OCI-LY7 (cell line): ENCODE data around the gene WASHC4. TPM values are rescaled to one million over a fixed set of nuclear protein-coding genes. Genes with fewer than 3 reads are reported as not detected.

ENCODE experiments used
- BruUV-seq: library from RNA; stranded (reverse); fragments of 400-500 nt; replicated peaks from 2 replicates; lab custom pipeline; 2021; lab: Mats Ljungman, UMichigan
- CTCF ChIA-PET: fragments of 300-600 bp; sonication (Branson Sonifier 250); formaldehyde crosslinking; loops from one replicate; lab custom pipeline; 2022; ENCODE audit warnings: antibody characterized with exemption; ENCODE audit not compliant: unreplicated experiment; lab: Charles Lee
- POLR2A ChIA-PET: fragments of 300-600 bp; sonication (Branson Sonifier 250); formaldehyde crosslinking; loops from one replicate; lab custom pipeline; 2022; ENCODE audit warnings: antibody characterized with exemption; lab: Charles Lee
- DNase-seq: peaks from one replicate; pipeline ENCODE4 v3.0.0-alpha.2; 2015; ENCODE audit warnings: low spot score
- H2AFZ ChIP-seq: fragments of 200-600 bp; sonication (generic), shearing (Covaris generic); 2 replicates; pipeline ENCODE4 v1.6.1; 2014; ENCODE audit warnings: mild to moderate bottlenecking, antibody characterized with exemption, low read length, moderate library complexity
- H3K27ac ChIP-seq: fragments of 200-600 bp; sonication (generic); 2 replicates; pipeline ENCODE4 v1.5.1; 2014; ENCODE audit warnings: mixed run types, low read depth, mild to moderate bottlenecking, moderate library complexity, low read length, inconsistent platforms; ENCODE audit not compliant: poor library complexity, severe bottlenecking
- H3K36me3 ChIP-seq: fragments of 200-600 bp; sonication (generic); 2 replicates; pipeline ENCODE4 v1.6.1; 2014; ENCODE audit warnings: mild to moderate bottlenecking, antibody characterized with exemption, low read length, moderate library complexity, mixed read lengths; ENCODE audit not compliant: insufficient read depth
- H3K4me1 ChIP-seq: fragments of 200-600 bp; sonication (generic); 2 replicates; pipeline ENCODE4 v1.5.1; 2014; ENCODE audit warnings: mild to moderate bottlenecking, low read length; ENCODE audit not compliant: insufficient read depth, poor library complexity, severe bottlenecking
- H3K4me2 ChIP-seq: fragments of 200-600 bp; sonication (generic); 2 replicates; pipeline ENCODE4 v1.6.1; 2014; ENCODE audit warnings: mild to moderate bottlenecking, low read length
- H3K4me3 ChIP-seq: fragments of 200-600 bp; sonication (generic); 2 replicates; pipeline ENCODE4 v1.5.1; 2014; ENCODE audit warnings: mild to moderate bottlenecking, low read depth, low read length; ENCODE audit not compliant: poor library complexity, severe bottlenecking
- H3K79me2 ChIP-seq: fragments of 200-600 bp; sonication (generic); 2 replicates; pipeline ENCODE4 v1.6.1; 2016; ENCODE audit warnings: low read depth, mild to moderate bottlenecking, low read length, moderate library complexity, mixed read lengths; ENCODE audit not compliant: insufficient read depth
- H3K9me2 ChIP-seq: fragments of 200-600 bp; sonication (generic); 2 replicates; pipeline ENCODE4 v1.6.1; 2016; ENCODE audit warnings: mild to moderate bottlenecking, low read length, mixed read lengths; ENCODE audit not compliant: insufficient read depth
- H3K9me3 ChIP-seq: fragments of 200-600 bp; sonication (generic); 2 replicates; pipeline ENCODE4 v1.6.1; 2014; ENCODE audit warnings: mild to moderate bottlenecking, mixed run types, low read length, mixed read lengths
- H4K20me1 ChIP-seq: fragments of 200-600 bp; sonication (generic); 2 replicates; pipeline ENCODE4 v1.6.1; 2014; ENCODE audit warnings: mild to moderate bottlenecking, antibody characterized with exemption, low read length, moderate library complexity, mixed read lengths; ENCODE audit not compliant: insufficient read depth
- CTCF ChIP-seq: fragments of 200-600 bp; sonication (generic); conservative IDR thresholded peaks from 2 replicates; pipeline ENCODE4 v1.5.1; 2014; ENCODE audit warnings: mild to moderate bottlenecking, antibody characterized with exemption, low read length, moderate library complexity, mixed read lengths
- EZH2phosphoT487 ChIP-seq: fragments of 200-600 bp; sonication (generic); IDR thresholded peaks from 2 replicates; pipeline ENCODE4 v1.6.1; 2018; ENCODE audit warnings: low read depth, borderline replicate concordance, mild to moderate bottlenecking, mixed run types, antibody characterized with exemption, low read length, moderate library complexity, mixed read lengths
- intact Hi-C: fragments of 100-400 bp; cut with micrococcal nuclease; formaldehyde crosslinking; loops from one replicate; pipeline ENCODE4 v1.10.0; 2022; ENCODE audit not compliant: unreplicated experiment
- total RNA-seq, 2 experiments: library from RNA; depleted of rRNA in 1 of 2; stranded (reverse); fragments of >200 nt in 1 of 2; shearing (Covaris generic) in 1 of 2; gene quantifications; 2 replicates each; pipeline ENCODE4 v1.2.3, GENCODE V29; 2014 to 2022

WASHC4 gene
- total RNA-seq, 2 experiments from 2014 or later, result 54.8 to 71.8 TPM

- Histone ChIP-seq H4K20me1 (no peaks in the 10 kb centered on the region), H3K79me2 (no peaks in the 10 kb centered on the region), H3K9me2 (no peaks in the 10 kb centered on the region), H3K4me3 (no peak overlapping the region), H2AFZ (no peak overlapping the region), H3K27ac (no peak overlapping the region), H3K4me2 (no peak overlapping the region), H3K4me1 (peaks cover 4% of the 10 kb centered on the region), H3K36me3 (no peaks in the 10 kb centered on the region), H3K9me3 (no peaks in the 10 kb centered on the region)
- intact Hi-C loops, result no loop called here
- no peak for DNase-seq
- ChIA-PET POLR2A (interaction anchor here (0.6 kb wide), 1 partner anchor 758 kb away, joined by 3 read pairs; no protein-coding TSS in a partner anchor), CTCF (no interaction called here)
- BruUV-seq, result no TSS peak
- no peak for TF ChIP-seq EZH2phosphoT487
- TF ChIP-seq CTCF, result no peak
Measured at GRCh38 chr12:105083031-105083430, 24.5 kb upstream of the WASHC4 start.

GRCh38 chr12:105083551-105084105 lies 23.9 kb upstream of the WASHC4 start:
- Histone ChIP-seq H4K20me1 (no peaks in the 10 kb centered on the region), H3K4me1 (peaks cover 4% of the 10 kb centered on the region), H2AFZ (peak overlapping the region; percentile 42; the same call in 1 of the 2 replicates), H3K9me3 (no peaks in the 10 kb centered on the region), H3K36me3 (no peaks in the 10 kb centered on the region), H3K79me2 (no peaks in the 10 kb centered on the region), H3K9me2 (no peaks in the 10 kb centered on the region), H3K4me3 (peak overlapping the region; percentile 17), H3K4me2 (peak overlapping the region; percentile 8; the same call in 1 of the 2 replicates), H3K27ac (no peak overlapping the region)
- intact Hi-C loops, result no loop called here
- POLR2A ChIA-PET, result interaction anchor here (0.6 kb wide), 1 partner anchor 759 kb away, joined by 3 read pairs; no protein-coding TSS in a partner anchor
- TF ChIP-seq EZH2phosphoT487 (no peak), CTCF (no peak)
- no peak for DNase-seq
- BruUV-seq, result no TSS peak
- CTCF ChIA-PET, result no interaction called here
